T-helper 1 cell treated with Interleukin-12 subunit alpha and Interleukin-12 subunit beta and Interleukin-4 antibody, amounts not matched to agents 30 μg/mL and 1 μg/mL, for 36 hours (primary cell): ENCODE data around the gene FRG2B.
"Not testable (repeated sequence)": the region's sequence is repeated elsewhere in the genome, so short reads cannot be mapped to it uniquely, and the experiment has no call there.

Source experiments
- H3K27ac Mint-ChIP-seq: one replicate; pipeline ENCODE4 v1.8.0; 2021; ENCODE audit warnings: mild to moderate bottlenecking, mixed read lengths
- H3K27me3 Mint-ChIP-seq: one replicate; pipeline ENCODE4 v1.8.0; 2021; ENCODE audit warnings: low read depth, mixed read lengths
- H3K36me3 Mint-ChIP-seq: one replicate; pipeline ENCODE4 v1.8.0; 2021; ENCODE audit warnings: low read depth, mixed read lengths
- H3K4me1 Mint-ChIP-seq: one replicate; pipeline ENCODE4 v1.8.0; 2021; ENCODE audit warnings: low read depth, mixed read lengths
- H3K4me3 Mint-ChIP-seq: one replicate; pipeline ENCODE4 v1.8.0; 2021; ENCODE audit warnings: mild to moderate bottlenecking, moderate library complexity, mixed read lengths
- H3K9me3 Mint-ChIP-seq: one replicate; pipeline ENCODE4 v1.8.0; 2021; ENCODE audit warnings: mixed read lengths

The FRG2B gene

DNA sequence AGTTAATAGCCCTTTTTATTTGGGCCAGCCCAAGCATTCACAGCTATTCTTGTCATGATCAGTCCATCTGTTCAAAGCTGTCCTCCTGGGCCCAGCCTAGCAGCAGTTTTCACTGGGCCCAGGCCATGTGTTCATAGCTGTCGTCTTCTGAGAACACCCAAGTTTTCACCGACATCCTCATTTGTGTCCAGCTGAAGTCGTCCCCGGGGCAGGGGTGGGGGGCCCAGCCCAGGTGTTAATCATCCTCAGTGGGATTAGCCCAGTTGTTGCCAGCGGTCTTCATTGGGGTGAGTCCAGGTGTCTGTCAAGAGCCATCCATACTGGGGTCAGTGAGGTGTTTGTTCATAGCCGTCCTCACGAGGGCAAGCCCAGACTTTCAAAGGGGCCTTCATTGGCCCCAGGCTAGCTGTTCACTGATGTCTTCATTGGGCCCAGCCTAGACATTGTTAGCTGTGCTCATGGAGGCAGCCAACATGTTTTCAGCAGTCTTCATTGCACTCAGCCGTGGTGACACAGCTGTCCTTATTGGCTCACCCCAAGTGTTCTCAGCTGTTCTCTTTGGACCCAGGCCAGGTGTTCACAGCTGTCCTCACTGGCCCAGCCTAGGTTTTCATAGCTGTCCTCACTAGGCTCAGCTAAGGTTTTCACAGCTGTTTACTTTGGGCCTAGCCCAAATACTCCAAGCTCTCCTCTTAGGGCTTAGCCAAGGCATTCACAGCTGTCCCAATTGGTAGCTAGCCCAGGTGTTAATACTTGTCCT, 10.0 kb downstream of the FRG2B start:
- Mint-ChIP-seq H3K36me3 (no peaks in the 10 kb centered on the region), H3K9me3 (no peaks in the 10 kb centered on the region), H3K27me3 (peaks cover 11% of the 10 kb centered on the region), H3K4me3 (no peak overlapping the region), H3K27ac (no peak overlapping the region), H3K4me1 (no peaks in the 10 kb centered on the region)

DNA sequence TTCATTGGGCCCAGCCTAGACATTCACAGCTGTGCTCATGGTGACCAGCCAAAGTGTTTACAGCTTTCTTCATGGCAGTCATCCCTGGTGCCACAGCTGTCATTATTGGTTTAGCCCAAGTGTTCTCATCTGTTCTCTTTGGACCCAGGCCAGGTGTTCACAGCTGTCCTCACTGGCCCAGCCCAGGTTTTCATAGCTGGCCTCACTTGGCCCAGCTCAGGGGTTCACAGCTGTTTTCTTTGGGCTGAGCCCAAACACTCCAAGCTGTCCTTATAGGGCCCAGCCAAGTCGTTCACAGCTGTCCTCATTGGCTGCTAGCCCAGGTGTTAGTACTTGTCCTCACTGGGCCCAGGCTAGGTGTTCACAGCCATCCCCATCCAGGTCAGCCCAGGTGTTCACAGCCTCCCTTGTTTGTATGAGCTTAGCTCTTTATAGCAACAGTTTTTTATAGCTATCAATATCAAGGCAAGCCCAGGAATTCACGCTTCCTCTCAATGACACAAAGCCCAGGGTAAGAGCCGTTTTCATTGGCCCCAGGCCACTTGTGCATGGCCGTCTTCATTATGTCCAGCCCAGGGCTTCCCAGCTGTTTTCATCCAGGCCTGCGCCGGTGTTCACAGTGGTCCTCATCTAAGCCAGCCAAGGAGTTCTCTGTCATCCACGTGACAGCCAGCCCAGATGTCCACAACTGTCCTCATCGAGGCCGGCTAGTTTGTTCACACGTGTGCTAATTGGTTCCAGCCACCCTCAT, 11.6 kb downstream of the FRG2B start:
- H3K9me3 Mint-ChIP-seq: no peaks in the 10 kb centered on the region
- H3K4me1 Mint-ChIP-seq: no peaks in the 10 kb centered on the region
- H3K27ac Mint-ChIP-seq: no peak overlapping the region
- H3K36me3 Mint-ChIP-seq: no peaks in the 10 kb centered on the region
- H3K27me3 Mint-ChIP-seq: peaks cover 15% of the 10 kb centered on the region
- no peak overlapping the region for H3K4me3 Mint-ChIP-seq

DNA sequence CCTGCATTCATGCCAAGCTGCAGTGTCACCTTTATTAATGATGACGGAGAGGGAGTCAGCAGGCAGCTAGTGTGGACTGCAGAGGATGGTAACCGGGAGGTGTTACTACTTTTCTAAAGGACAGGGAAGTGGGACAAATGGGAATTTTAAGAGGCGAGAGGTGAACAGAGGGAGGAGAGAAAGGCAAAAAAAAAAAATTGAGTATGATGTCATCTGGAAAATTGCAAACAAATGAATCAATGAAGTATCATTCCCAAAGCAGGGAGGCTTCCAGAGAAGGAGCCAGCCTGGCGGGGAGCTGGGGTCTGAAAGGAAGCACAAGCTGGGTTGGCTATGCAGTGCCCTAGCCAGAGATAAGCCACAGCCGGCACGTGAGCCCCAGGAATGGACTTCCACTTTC, 12.9 kb downstream of the FRG2B start:
- Mint-ChIP-seq H3K4me1 (no peaks in the 10 kb centered on the region), H3K9me3 (no peaks in the 10 kb centered on the region), H3K36me3 (no peaks in the 10 kb centered on the region), H3K27ac (no peak overlapping the region), H3K4me3 (no peak overlapping the region), H3K27me3 (peaks cover 20% of the 10 kb centered on the region)

DNA sequence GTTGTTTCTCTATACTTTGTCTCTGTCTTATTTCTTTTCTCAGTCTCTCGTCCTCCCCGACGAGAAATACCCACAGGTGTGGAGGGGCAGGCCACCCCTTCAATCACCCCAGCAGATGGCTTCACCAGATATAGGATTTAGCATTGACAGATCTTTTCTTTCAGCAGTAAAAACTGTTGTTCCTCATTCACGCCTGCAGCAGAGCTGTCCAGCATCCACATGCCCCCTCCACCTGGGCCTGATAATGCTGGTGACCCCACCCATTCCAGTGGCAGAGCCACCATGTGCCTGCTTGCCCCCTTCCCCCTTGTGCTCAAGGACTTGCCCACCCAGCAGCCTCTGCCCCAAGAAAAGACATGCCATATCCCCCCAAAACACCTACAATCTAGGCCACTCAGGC, 15.5 kb downstream of the FRG2B start:
- Mint-ChIP-seq H3K27me3 (peaks cover 35% of the 10 kb centered on the region), H3K36me3 (no peaks in the 10 kb centered on the region), H3K27ac (no peak overlapping the region), H3K9me3 (peaks cover 9% of the 10 kb centered on the region), H3K4me1 (no peaks in the 10 kb centered on the region), H3K4me3 (no peak overlapping the region)

DNA sequence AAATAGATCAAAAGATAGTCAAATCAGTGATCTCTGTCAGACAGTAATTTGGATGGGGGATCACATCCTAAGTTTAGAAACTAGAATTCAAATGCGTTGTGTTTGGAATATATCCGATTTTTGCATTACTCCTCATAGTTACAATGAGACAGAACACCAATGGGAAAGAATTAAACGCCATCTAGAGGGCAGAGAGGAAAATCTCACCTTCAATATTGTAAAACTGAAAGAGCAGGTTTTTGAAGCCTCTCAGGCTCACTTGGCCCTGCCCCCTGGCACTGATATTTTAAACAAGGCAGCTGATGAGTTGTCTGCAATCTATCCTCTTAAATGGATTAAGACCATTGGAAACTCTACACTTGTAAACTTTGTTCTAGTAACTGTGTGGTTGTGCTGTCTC, 17.7 kb downstream of the FRG2B start:
- no peaks in the 10 kb centered on the region for H3K36me3 Mint-ChIP-seq
- peaks cover 9% of the 10 kb centered on the region for H3K9me3 Mint-ChIP-seq
- no peak overlapping the region for H3K4me3 Mint-ChIP-seq
- H3K4me1 Mint-ChIP-seq: no peaks in the 10 kb centered on the region
- peaks cover 45% of the 10 kb centered on the region for H3K27me3 Mint-ChIP-seq
- no peak overlapping the region for H3K27ac Mint-ChIP-seq

DNA sequence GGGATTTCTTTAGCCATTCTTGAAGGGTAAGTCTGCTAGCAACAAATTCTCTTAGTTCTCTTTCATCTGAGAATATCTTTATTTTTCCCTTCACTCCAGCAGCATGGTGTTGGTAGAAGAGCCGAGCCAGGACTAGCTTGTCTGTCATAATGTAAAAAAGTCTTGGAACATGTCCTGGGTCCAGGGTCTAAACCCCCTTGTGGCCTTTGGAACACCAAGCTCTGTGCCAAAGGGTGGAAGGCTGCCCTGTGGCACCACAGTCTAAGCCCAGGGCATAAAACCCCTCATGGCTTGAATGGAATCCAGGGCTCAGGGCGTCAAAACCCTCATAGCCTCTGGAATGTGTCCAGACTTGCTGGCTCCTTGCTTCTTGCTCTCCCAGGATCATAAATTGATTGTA, 23.2 kb downstream of the FRG2B start:
- H3K27ac Mint-ChIP-seq, H3K4me3 Mint-ChIP-seq, H3K36me3 Mint-ChIP-seq, H3K4me1 Mint-ChIP-seq, H3K9me3 Mint-ChIP-seq: not testable (repeated sequence)
- H3K27me3 Mint-ChIP-seq: peaks cover 53% of the 10 kb centered on the region

DNA sequence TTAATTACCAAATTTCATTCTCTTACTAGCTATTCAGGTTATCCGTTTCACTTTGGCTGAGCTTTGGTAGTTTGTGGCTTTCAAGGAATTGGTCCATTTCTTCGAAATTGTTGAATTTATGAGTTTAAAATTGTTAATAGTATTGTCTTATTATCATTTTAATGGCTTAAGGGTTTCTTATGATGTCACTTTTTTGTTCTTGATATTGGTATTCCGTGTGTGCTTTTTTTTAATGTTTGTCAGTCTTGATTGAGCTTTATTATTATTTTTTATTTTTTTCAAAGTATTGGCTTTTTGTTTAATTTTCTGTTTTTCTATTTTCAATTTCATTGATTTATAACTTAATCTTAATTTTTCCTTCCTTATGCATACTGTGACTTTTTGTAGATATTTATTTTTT, 25.9 kb downstream of the FRG2B start:
- Mint-ChIP-seq H3K27me3 (peaks cover 56% of the 10 kb centered on the region), H3K27ac (no peak overlapping the region), H3K36me3 (no peaks in the 10 kb centered on the region), H3K9me3 (no peaks in the 10 kb centered on the region), H3K4me3 (no peak overlapping the region), H3K4me1 (no peaks in the 10 kb centered on the region)

DNA sequence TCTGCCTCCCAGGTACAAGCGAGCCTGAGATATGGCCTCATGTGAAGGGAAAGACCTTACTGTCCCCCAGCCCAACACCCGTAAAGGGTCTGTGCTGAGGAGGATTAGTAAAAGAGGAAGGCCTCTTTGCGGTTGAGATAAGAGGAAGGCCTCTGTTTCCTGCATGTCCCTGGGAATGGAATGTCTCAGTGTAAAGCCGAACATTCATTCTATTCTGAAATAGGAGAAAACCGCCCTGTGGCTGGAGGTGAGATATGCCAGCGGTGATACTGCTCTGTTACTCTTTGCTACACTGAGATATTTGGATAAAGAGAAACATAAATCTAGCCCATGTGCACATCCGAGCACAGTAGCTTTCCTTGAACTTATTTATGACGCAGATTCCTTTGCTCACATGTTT, 26.7 kb downstream of the FRG2B start:
- H3K27ac Mint-ChIP-seq, H3K4me3 Mint-ChIP-seq, H3K36me3 Mint-ChIP-seq, H3K9me3 Mint-ChIP-seq, H3K4me1 Mint-ChIP-seq: not testable (repeated sequence)
- peaks cover 61% of the 10 kb centered on the region for H3K27me3 Mint-ChIP-seq

DNA sequence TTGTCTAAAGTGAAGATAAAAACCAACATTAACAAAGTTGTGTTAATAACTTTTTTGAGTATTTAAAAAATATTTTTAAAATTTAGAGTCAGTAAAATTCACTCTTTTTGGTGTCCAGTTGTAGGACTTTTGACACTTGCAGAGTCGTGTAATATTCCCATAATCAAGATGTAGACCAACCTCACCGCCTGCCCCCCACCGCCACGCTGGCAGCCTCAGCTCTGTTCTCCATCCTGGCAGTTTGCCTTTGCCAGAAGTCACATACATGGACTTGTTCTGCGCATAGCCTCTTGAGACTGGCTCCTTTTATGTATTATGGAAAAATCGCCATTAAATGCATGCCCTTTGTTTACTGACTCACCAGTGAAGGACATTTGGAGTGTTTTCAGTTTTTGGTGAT, 33.9 kb downstream of the FRG2B start:
- H3K36me3 Mint-ChIP-seq: no peaks in the 10 kb centered on the region
- no peaks in the 10 kb centered on the region for H3K4me1 Mint-ChIP-seq
- peaks cover 23% of the 10 kb centered on the region for H3K27me3 Mint-ChIP-seq
- H3K9me3 Mint-ChIP-seq: no peaks in the 10 kb centered on the region
- no peak overlapping the region for H3K27ac Mint-ChIP-seq
- no peak overlapping the region for H3K4me3 Mint-ChIP-seq

DNA sequence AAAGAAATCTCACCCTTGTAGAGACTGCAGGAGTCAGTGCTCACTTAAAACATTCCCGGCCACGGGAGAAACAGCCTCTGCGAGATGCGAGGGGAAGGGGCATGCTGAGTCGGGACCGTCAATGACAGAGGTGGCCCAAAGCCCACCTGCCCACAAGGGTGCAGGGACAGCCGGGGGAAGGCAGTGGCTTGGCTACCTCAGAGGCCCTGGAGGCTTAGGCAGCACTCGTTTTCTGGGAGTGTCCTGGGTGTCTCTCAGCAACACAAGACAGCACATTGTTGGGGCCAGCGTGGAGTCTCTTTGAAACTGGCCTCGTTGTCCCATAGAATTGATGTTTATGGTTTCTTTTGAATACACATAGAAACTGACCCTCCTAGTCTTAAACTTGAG, 35.6 kb downstream of the FRG2B start:
- H3K36me3 Mint-ChIP-seq: no peaks in the 10 kb centered on the region
- H3K4me3 Mint-ChIP-seq: no peak overlapping the region
- no peaks in the 10 kb centered on the region for H3K4me1 Mint-ChIP-seq
- H3K27ac Mint-ChIP-seq: no peak overlapping the region
- H3K9me3 Mint-ChIP-seq: no peaks in the 10 kb centered on the region
- H3K27me3 Mint-ChIP-seq: peaks cover 11% of the 10 kb centered on the region

DNA sequence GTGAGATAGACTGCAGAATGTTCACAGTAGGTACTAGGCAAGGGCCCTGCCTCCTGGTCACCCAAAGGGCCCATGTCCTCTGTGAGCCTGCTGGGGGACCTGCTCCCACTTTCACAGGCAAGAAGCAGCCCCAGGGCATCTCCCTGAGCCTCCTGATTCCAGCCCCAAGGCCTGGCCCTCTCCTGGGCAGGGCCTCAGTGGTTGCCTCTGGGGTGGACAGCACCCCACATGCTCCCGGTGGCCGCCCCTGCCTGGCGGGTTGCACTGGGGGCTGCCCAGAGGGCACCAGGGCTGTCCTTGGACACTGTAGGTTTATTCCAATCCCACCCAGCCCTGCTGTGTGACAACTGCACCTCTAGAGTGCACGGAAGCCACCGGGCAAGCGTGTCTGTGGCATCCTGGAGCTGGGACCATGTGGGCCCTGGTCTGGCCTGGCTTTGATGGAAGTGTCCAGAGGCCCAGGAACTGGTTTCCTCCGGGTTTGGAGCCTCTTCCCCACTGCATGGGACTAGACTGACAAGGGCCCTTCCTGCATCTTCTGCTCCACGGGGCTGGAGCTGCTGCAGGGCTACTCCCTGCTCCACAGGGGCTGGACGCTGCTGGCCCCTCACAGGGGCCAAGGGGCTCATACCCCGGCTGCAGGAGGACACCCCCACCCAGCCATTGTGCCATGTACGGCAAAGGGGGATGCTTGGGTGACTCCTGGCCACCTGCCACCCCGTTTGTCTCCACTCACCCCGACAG, 36.2 kb downstream of the FRG2B start:
- Mint-ChIP-seq H3K36me3 (no peaks in the 10 kb centered on the region), H3K27me3 (peaks cover 9% of the 10 kb centered on the region), H3K4me1 (no peaks in the 10 kb centered on the region), H3K27ac (no peak overlapping the region), H3K9me3 (no peaks in the 10 kb centered on the region), H3K4me3 (no peak overlapping the region)

DNA sequence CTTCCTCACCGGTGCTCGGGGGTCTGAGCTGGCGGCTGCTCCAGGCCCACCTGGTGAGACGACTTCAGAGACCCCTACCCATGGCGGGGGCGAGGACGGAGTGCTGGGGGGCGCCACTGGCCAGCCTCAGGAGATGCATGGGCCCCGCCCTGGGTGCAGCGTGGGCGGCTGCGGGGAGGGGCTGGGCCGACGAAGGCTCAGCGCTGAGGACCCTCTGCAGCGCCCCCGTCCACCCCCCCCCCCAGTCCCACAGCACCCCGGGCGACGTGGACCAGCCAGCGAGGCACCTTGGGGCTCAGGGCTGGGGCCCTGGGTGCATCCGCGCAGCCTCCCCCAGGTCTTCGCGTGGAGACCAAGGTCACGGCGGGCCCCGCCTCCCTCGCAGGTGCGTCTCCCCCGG, 49.6 kb downstream of the FRG2B start:
- not testable (repeated sequence) for H3K36me3 Mint-ChIP-seq, H3K27me3 Mint-ChIP-seq, H3K4me1 Mint-ChIP-seq, H3K4me3 Mint-ChIP-seq, H3K27ac Mint-ChIP-seq
- H3K9me3 Mint-ChIP-seq: peaks cover 11% of the 10 kb centered on the region
